SK-N-SH treated with all-trans-retinoic acid at 6 μM for 48 hours (cell line): ENCODE results near the gene GEMIN7.

Experiments used
- ARNTL ChIP-seq: fragments of 450-650 bp; formaldehyde crosslinking; IDR thresholded peaks from 2 replicates; pipeline ENCODE4 v1.5.0; 2020; ENCODE audit warnings: low read depth, mild to moderate bottlenecking, moderate library complexity, borderline replicate concordance
- BACH2 ChIP-seq: fragments of 250-450 bp; sonication (Bioruptor Pico); IDR thresholded peaks from 2 replicates; pipeline ENCODE4 v1.9.0; 2021; ENCODE audit warnings: mild to moderate bottlenecking, borderline replicate concordance
- GLIS3 ChIP-seq: fragments of 250-450 bp; sonication (Bioruptor Pico); IDR thresholded peaks from 2 replicates; pipeline ENCODE4 v1.5.0; 2020; ENCODE audit warnings: mild to moderate bottlenecking, moderate library complexity
- ISL1 ChIP-seq: fragments of 250-450 bp; sonication (Bioruptor Pico); IDR thresholded peaks from 2 replicates; pipeline ENCODE4 v2.1.2; 2022; ENCODE audit warnings: mild to moderate bottlenecking, moderate library complexity
- OSR1 ChIP-seq: fragments of 250-450 bp; sonication (Bioruptor Pico); IDR thresholded peaks from 2 replicates; pipeline ENCODE4 v1.8.0; 2022; ENCODE audit warnings: moderate library complexity, mild to moderate bottlenecking, inconsistent platforms
- PPARA ChIP-seq: fragments of 250-450 bp; sonication (Bioruptor Pico); IDR thresholded peaks from 2 replicates; pipeline ENCODE4 v1.5.0; 2020; ENCODE audit warnings: mild to moderate bottlenecking, borderline replicate concordance
- TCF4 ChIP-seq: fragments of 250-450 bp; sonication (Bioruptor Pico); IDR thresholded peaks from 2 replicates; pipeline ENCODE4 v1.8.0; 2021; ENCODE audit warnings: mild to moderate bottlenecking, moderate library complexity, borderline replicate concordance
- TOX ChIP-seq: fragments of 250-450 bp; sonication (Bioruptor Pico); IDR thresholded peaks from 2 replicates; pipeline ENCODE4 v1.8.0; 2021; ENCODE audit warnings: mild to moderate bottlenecking, moderate library complexity, borderline replicate concordance
- ZFP30 ChIP-seq: fragments of 450-650 bp; formaldehyde crosslinking; IDR thresholded peaks from 2 replicates; pipeline ENCODE4 v1.5.0; 2022; ENCODE audit warnings: mild to moderate bottlenecking, moderate library complexity
- ZNF565 ChIP-seq: fragments of 450-650 bp; formaldehyde crosslinking; conservative IDR thresholded peaks from 2 replicates; pipeline ENCODE4 v1.5.0; 2020; ENCODE audit warnings: low read depth, mild to moderate bottlenecking, moderate library complexity
- ZNF70 ChIP-seq: fragments of 450-650 bp; formaldehyde crosslinking; IDR thresholded peaks from 2 replicates; pipeline ENCODE4 v1.5.0; 2020; ENCODE audit warnings: mild to moderate bottlenecking, moderate library complexity
- TF ChIP-seq, protein P1 (sequence below): fragments of 250-450 bp; sonication (Bioruptor Pico); IDR thresholded peaks from 2 replicates; pipeline ENCODE4 v1.8.0; 2020; ENCODE audit warnings: mild to moderate bottlenecking, moderate library complexity, borderline replicate concordance
- TF ChIP-seq, protein P2 (sequence below): fragments of 250-450 bp; sonication (Bioruptor Pico); IDR thresholded peaks from 2 replicates; pipeline ENCODE4 v1.5.1; 2020; ENCODE audit warnings: low read depth, mild to moderate bottlenecking, moderate library complexity

DNA sequence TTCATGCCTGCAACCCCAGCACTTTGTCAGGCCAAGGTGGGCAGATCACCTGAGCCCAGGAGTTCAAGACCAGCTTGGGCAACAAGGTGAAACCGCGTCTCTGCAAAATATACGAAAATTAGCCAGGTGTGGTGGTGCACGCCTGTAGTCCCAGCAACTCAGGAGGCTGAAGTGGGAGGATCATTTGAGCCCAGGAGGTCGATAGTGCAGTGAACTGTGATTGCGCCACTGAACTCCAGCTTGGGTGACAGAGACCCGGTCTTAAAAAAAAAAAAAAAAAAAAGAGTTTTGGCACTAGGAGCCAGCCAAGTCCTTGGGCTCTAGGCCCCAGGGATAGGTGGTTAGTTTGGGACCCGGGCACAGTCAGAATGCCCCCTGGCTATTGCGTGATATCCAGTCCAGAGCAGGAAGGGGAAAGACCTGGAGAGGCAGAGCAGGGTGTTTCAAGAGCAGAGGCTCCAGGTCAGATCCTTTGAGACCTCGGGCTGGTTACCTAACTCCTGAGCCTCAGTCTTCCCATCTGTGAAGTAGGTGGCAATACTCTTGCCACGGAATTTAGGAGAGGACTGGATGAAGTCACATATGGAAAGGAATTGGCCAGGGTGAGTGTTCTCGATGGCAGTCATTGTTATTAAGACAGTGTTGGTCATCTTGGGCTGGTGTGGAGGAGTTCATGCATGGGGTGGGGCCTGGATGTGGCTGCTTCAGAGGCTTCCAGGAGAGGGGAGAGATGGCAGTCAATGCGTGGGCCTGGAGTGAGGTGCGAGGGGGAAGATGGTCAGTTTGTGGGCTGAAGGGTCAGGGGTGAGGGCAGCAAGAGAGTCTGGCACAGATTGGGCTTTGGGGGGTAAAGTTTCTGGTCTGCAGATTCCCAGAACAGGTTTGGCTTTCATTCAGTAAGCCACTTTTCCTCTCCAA is 16.7 kb downstream of the GEMIN7 start:
- TF ChIP-seq OSR1 (CRISPR knock-in tag) (no peak), BACH2 (CRISPR knock-in tag) (no peak), ARNTL (CRISPR knock-in tag) (no peak), TCF4 (no peak), ZNF565 (CRISPR knock-in tag) (no peak), GLIS3 (CRISPR knock-in tag) (no peak), TOX (no peak), ISL1 (CRISPR knock-in tag) (no peak), ZFP30 (CRISPR knock-in tag) (no peak), ZNF70 (CRISPR knock-in tag) (no peak), PPARA (no peak)
- TF ChIP-seq, protein P1, sequence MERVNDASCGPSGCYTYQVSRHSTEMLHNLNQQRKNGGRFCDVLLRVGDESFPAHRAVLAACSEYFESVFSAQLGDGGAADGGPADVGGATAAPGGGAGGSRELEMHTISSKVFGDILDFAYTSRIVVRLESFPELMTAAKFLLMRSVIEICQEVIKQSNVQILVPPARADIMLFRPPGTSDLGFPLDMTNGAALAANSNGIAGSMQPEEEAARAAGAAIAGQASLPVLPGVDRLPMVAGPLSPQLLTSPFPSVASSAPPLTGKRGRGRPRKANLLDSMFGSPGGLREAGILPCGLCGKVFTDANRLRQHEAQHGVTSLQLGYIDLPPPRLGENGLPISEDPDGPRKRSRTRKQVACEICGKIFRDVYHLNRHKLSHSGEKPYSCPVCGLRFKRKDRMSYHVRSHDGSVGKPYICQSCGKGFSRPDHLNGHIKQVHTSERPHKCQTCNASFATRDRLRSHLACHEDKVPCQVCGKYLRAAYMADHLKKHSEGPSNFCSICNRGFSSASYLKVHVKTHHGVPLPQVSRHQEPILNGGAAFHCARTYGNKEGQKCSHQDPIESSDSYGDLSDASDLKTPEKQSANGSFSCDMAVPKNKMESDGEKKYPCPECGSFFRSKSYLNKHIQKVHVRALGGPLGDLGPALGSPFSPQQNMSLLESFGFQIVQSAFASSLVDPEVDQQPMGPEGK (CRISPR knock-in tag), result no peak
- TF ChIP-seq, protein P2, sequence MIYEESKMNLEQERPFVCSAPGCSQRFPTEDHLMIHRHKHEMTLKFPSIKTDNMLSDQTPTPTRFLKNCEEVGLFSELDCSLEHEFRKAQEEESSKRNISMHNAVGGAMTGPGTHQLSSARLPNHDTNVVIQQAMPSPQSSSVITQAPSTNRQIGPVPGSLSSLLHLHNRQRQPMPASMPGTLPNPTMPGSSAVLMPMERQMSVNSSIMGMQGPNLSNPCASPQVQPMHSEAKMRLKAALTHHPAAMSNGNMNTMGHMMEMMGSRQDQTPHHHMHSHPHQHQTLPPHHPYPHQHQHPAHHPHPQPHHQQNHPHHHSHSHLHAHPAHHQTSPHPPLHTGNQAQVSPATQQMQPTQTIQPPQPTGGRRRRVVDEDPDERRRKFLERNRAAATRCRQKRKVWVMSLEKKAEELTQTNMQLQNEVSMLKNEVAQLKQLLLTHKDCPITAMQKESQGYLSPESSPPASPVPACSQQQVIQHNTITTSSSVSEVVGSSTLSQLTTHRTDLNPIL (CRISPR knock-in tag), result no peak
